Panc1 (cell line): ENCODE results near the gene COTL1.

Experiments used
- CTCF ChIP-seq: fragments of 450-650 bp; IDR thresholded peaks from 2 replicates; pipeline ENCODE4 v1.5.1; 2017; ENCODE audit warnings: mild to moderate bottlenecking
- POLR2AphosphoS5 ChIP-seq: IDR thresholded peaks from 2 replicates; pipeline ENCODE4 v1.6.1; 2012; ENCODE audit warnings: mild to moderate bottlenecking, low read depth, low read length, moderate library complexity
- SIN3A ChIP-seq: IDR thresholded peaks from 2 replicates; pipeline ENCODE4 v1.6.1; 2012; ENCODE audit warnings: low read depth, mild to moderate bottlenecking, low read length, moderate library complexity, borderline replicate concordance; ENCODE audit not compliant: insufficient read depth

DNA sequence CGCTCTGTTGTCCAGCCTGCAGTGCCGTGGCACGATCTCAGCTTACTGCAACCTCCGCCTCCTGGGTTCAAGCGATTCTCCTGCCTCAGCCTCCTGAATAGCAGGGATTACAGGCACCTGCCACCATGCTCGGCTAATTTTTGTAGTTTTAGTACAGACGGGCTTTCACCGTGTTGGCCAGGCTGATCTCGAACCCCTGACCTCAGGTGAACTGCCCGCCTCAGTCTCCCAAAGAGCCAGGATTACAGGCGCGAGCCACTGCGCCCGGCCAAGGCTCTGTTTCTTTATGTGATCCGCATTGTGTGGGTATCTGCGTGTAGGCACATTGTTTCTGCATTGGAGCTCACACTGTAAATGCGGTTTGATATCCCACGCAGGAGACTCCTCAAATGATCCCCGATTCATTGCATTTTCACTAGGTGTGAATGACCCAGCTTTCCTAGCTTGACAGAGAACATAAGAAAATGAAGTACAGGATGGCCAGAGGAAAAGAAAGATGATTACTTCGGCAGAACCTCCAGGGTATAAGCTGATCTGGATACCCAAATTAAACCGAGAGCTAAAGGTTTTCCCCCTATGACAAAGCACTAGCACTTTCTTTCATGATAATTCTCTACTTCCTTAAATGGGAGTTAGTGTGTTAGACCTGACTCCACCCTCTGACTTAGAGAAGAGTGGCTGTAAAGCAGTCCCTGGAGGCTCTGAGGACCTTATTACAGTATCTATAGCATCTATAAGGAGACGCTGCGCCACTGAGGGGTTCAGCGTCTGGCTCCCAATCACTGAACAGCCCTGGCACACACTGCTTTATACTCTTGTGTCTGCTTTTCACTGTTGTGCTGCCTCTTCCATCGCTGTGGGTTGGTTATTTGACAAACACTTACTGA, 17.3 kb downstream of the COTL1 start:
- TF ChIP-seq CTCF (no peak), POLR2AphosphoS5 (no peak), SIN3A (no peak)
